NCI-H345 treated with DMSO at 0.1 percent for 48 hours (cell line): Measurements from ENCODE around the gene CAPSL.
"Not testable (repeated sequence)": the region's sequence is repeated elsewhere in the genome, so short reads cannot be mapped to it uniquely, and the experiment has no call there.

Experiments used
- DNase-seq: peaks from one replicate; lab custom pipeline; 2025; ENCODE audit not compliant: unreplicated experiment; lab: John Stamatoyannopoulos, UW

The CAPSL gene

DNA sequence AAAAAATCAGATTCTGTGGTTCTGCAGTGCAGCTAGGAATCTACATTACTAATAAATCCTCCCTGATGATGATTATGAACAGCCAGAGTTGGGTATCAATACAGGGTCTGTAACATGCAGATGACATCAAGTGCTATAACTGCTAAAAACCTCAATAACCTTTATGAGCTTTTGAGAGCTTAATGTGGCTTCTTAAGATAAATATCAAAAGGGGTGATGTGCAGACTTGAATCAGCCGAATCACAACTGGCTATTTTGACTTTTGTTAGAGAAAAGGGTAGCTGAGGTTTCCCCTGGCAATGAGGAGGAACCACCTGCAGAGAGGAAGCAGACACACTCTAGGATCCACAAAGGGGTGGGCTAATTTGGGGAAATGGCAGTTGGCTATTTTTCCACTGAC is 30.2 kb downstream of the CAPSL start:
- DNase-seq, result no peak

DNA sequence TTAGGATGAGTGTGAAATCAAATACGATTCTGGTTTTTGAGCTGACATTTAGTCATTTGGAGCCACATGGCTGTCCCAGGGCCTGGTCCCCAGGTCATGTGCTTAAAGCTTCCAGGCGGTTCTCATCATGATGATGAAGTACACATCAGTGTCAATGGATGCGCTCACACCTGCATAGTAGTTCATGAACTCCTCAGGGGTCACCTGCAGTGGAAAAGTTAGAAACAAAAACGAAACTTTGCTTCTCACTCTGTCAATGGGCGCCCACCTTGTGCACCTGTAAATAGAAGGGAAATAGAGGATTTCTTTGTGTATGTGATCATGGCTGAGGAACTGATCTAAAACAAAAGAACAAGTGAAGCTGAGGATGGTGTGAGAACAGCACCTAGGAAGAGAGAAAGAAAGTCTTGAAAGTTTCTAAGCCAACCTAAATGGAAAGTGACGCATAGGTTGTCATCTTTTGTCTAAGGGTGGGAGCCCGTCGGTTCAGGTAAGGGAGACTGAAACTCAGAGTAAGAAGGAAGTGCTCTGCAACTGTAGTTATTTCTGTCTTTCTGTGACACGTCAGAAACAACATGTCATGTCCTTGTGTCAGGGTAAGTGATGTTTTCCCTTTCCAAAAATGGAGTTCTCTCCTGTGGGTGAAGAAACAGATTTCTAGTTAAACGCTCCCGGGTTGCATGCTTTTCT is 33.8 kb downstream of the CAPSL start:
- no peak for DNase-seq

GRCh38 chr5:35903631-35904203 is 34.7 kb downstream of the CAPSL start:
- DNase-seq, result no peak

DNA sequence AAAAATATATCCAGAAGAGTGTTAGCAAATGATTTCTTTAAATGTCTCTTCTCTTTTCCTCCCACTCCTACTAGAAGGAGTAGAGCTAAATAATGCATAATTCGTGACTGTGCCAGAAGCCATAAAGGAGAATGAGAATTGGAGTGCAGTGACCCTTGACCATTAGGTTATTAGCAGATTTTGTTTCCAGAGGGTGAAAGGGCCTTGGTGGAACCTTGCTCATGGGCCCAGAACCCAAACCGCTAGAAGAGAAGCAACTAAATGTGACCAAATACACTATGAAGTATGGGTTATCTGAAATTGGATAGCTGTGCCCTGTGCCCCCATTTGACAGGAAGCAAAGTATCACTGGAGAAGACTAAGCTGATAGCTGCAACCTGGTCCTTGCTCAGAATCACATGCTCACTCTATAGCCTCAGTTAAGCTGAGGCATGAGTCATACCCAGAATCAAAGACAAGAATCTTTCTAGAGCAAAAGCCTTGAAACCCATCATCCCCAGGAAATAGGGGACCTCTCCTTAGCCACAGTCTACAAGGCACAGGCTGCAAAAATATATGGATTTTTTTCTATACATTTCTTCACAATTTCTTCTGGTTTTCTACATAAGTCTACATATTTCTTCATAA is 36.3 kb downstream of the CAPSL start:
- no peak for DNase-seq

DNA sequence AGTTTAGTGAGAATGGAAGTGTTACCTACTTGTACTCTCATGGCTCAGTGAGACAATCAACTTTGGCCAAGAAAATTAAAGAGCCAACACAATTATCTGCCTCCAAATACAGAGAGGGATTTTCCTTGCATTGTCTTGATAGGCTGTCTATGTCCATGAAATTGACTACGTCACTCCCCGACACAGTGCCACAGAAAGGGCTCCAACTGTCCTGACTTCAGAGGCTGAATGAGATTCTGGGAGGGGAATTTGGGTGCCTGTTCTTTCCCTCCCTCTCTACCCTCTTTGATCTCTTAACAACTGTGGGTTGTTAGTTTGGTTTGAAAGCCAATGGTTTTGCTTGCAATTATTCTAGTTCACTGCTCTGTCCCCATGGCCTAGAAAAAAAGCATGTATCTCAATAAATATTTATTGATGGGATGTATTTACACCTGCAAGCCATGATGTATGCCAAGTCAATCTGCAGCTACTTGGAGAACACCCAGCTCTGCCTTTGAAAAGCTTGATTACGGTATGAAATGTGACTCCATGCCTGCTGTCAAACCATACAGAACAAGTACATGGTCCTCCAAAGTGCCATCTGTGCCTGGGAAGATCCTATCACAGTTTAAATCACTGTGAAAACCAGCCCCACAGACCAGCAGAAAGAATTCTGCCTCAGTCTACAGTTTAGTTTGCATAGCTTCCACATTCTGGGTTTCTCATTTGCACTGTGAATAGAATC is 37.3 kb downstream of the CAPSL start:
- DNase-seq, result no peak

DNA sequence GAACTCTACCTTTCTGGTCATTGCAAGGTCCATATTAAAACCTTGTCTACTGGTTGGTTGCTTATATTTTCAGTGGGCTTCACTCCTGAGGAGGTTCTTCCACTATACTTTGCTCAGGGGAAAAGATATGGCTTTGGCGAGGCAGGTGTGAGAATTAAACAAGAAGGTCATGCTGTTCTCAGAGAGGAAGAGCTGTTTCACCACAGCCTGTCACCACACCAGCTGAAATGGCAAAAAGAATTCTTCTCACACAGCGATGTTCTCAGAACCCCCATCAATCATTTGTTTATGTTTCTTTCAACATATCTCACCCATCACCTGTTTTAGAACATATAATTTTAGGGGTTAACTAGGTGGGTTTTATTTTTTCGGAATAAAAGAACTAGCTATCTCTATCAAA is 38.6 kb downstream of the CAPSL start:
- no peak for DNase-seq

- DNase-seq, result no peak
Observed at GRCh38 chr5:35898952-35899660, 39.3 kb downstream of the CAPSL start.

- no peak for DNase-seq
Observed at GRCh38 chr5:35894131-35894530, 44.3 kb downstream of the CAPSL start.

DNA sequence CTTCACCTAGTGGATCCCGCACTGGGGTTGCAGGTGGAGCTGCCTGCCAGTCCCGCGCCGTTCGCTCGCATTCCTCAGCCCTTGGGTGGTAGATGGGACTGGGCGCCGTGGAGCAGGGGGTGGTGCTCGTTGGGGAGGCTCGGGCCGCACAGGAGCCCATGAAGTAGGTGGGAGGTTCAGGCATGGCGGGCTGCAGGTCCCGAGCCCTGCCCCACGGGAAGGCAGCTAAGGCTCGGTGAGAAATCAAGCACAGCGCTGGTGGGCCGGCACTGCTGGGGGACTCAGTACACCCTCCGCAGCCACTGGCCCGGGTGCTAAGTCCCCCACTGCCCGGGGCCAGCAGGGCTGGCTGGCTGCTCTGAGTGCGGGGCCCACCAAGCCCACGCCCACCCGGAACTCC is 45.6 kb downstream of the CAPSL start:
- not testable (repeated sequence) for DNase-seq

DNA sequence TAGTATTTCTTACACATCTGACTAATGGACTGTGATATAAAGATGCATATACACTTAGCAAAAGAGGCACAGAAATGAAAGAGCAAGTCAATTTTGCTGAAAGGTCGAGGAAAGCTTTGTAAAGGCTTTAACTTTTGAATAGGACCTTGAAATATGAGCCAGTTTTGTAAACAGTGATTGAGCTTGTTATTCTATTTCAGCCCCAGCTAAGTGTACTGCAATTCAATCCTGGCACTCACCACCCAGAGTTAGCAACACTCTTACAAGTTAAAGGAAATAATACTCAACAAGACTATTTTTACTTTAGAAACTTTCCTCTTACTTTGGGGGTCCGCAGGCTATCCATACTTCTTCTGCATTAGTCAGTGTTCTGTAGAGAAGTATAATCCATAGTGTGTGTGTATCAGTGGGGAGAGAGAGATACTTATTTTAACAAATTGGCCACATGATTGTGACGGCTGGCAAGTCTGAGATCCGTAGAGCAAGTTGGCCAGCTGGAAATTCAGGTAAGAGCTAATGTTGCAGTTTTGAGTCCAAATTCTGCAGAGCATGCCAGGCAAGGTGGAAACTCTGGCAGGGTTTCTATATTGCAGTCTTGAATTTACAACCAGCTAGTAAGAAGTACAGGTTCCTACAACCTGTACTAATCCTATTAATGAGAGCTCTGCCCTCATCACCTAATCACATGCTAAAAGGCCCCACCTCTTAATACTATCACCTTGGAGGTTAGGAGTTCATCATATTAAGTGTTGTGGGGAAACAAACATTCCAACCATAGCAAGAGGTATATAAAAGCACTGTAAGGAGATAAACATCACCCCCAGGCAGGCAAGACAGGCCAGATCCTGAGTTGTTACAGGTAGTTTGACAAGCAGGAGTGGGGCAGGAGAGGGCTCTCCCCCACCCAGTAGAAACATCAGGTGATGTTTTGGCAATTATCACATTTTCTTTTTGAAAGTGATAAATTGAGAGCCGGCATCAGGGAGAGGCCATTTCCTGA is 48.1 kb downstream of the CAPSL start:
- DNase-seq, result no peak

DNA sequence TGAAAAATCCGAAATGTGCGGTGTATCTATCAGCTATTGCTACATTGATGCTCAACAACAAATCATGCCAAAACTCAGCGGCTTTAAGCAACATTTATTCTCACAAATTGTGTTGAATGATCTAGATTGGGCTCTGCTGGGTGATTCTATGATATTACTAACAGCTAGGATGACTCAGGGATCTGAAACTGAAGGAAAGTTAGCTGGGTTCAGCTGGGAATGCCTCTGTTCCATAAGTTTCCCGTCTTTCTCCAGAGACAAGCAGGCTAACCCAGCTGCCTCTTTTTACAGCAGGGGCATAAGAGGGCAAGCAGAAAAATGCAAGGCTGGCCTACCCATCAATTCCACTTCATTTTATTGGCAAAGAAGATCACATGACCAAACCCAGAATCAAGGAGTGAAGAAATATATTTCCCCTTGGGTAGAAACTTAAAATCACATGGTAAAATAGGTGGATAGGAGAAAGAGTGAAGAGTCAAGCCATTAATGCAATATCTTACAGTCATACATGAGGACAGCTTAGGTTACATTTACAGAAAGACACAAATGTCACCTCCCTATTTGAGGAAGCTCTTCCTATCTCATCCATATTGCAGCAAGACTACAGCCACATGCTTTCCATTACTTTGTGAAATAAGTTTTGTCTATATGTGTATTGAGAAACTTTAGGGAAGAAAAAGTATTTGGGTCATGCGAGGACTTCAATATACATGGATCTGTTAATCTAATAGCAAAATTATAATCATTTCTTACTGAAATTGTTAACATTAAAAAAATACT is 50.9 kb downstream of the CAPSL start:
- DNase-seq, result no peak

DNA sequence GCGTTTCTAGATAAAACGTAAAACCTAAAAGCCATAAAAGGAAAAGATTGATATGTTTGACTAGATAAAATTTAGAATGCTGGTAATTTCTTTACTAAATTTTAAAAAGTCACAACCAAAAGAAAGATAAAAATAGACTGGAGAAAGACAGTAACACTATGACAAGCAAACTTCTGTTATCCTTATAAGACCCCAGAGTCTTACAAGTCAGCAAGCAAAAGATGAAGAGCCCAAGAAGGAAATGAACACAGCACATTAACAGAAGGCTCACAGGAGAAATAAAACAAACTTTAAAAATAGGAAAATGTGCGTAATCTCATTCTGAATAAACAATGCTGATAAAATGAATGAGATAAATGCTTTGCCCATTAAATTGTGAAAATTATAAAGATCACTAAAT is 52.0 kb downstream of the CAPSL start:
- DNase-seq, result no peak

DNA sequence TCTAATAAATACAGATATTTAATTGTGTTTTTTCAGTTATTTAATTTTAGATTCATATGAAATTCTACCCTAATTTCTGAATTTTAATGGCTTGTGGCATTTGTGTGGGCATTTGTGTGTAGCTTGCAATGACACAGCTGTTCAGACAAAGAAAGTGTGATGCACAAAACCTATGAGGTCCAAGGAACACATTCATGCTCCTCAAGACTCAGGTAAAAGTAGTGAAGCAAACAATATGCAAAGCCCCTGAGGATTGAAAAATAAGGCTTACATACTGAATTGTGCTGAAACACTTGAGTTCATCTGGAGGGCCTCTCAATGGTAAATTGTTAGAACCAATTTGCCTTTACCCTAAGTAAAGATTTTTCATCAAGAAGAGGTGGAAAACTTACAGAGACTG is 53.6 kb downstream of the CAPSL start:
- no peak for DNase-seq

GRCh38 chr5:35884191-35884769 is 54.1 kb downstream of the CAPSL start:
- DNase-seq, result no peak

- DNase-seq, result no peak
Observed at GRCh38 chr5:35881758-35882157, 56.7 kb downstream of the CAPSL start.

DNA sequence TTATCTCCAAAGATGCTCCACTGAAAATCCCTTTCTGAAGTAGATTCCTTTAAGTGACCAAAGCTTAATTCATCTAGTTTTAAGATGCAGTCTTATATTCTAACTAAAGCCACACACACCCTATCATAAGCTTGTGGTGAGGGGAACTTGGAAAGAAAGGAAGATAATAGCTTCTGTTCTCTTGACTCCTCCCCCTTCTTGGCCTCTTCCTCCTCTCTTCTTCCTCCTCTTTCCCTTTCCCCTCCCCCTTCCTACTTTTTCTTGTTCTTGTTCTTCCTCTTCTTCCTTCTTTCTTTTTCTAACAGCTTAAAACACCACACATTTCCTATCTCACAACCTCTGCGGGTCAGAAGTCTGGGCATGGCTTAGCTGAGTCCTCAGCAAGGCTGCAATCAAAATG is 58.3 kb downstream of the CAPSL start:
- no peak for DNase-seq

DNA sequence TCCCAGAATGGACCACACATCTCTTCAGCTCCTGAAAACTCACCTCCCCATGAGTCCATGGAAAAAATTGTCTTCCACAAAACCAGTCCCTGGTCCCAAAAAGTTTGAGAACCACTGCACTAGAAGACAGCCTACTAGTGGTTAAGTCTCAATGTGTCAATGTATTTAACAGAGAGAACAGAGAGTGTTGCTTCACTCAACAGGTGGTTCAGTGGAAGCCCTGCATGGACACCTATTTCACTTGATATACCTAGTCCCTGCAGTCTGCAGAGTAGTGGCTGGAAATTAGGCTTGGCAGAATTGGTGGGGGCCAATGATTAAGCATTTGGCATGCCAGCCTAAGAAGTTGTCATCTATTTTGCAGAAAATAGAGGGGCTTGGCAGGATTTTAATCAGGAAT is 58.8 kb downstream of the CAPSL start:
- no peak for DNase-seq

DNA sequence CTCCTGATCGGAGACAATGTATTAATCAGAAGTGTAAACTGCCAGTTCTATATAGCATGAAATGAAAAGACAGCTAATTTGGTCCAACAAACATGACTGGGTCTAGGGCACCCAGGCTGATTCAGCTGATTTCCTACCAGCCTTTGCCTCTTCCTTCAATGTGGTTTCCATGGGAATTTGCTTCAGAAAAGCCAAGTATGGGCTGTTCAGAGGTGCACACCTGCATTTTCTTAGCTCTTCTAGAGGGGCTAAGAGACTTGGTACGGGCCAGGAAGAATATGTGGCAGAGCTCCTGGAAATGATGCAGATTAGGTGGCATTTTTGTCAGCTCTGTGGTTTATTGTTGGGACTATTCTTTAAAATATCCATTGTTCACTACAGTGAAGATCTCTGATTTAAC is 59.3 kb downstream of the CAPSL start:
- no peak for DNase-seq

- DNase-seq, result no peak
Observed at GRCh38 chr5:35878079-35878478, 60.3 kb downstream of the CAPSL start.
